GM18858 (cell line): ENCODE results near the gene FMNL3.

Experiments
- ATAC-seq: cut with Tn5 transposase; IDR thresholded peaks from one replicate; pipeline ENCODE4 v1.9.1; 2021; ENCODE audit not compliant: unreplicated experiment

Gene FMNL3

DNA sequence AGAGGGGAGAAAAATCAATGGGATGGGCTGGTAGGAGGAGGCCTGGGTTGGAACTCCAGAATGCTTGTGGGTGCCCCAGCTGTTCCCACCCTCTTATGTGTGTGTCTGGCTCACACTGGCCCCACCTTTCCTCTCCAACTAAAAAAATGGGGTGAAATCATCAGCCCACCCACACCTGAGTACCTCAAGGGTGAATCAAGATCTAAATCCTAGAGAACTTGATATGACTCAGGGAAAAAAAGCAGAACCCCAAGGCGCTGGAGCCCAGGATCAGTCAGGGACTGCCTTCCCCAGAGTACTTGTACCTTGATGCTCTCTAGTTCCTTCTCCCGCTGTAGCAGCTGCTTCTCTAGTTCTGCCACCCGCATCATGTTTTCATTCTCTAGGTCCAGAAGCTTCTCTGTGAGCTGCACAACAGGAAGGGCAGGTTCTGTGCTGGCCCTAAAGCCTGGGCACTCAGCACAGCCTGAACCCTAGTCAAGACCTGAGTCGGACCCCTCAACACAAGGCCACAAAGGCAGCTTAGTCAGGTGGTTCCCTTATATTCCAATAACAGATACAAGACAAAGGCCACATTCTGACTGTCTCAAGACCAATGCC is 54.2 kb downstream of the FMNL3 start:
- no peak for ATAC-seq

- no peak for ATAC-seq
Measured at GRCh38 chr12:49651855-49652254, 55.4 kb downstream of the FMNL3 start.

- ATAC-seq: no peak
Measured at GRCh38 chr12:49649892-49650291, 57.3 kb downstream of the FMNL3 start.

- no peak for ATAC-seq
Measured at GRCh38 chr12:49649445-49649844, 57.8 kb downstream of the FMNL3 start.

GRCh38 chr12:49648712-49649003 is 58.5 kb downstream of the FMNL3 start:
- ATAC-seq: no peak

DNA sequence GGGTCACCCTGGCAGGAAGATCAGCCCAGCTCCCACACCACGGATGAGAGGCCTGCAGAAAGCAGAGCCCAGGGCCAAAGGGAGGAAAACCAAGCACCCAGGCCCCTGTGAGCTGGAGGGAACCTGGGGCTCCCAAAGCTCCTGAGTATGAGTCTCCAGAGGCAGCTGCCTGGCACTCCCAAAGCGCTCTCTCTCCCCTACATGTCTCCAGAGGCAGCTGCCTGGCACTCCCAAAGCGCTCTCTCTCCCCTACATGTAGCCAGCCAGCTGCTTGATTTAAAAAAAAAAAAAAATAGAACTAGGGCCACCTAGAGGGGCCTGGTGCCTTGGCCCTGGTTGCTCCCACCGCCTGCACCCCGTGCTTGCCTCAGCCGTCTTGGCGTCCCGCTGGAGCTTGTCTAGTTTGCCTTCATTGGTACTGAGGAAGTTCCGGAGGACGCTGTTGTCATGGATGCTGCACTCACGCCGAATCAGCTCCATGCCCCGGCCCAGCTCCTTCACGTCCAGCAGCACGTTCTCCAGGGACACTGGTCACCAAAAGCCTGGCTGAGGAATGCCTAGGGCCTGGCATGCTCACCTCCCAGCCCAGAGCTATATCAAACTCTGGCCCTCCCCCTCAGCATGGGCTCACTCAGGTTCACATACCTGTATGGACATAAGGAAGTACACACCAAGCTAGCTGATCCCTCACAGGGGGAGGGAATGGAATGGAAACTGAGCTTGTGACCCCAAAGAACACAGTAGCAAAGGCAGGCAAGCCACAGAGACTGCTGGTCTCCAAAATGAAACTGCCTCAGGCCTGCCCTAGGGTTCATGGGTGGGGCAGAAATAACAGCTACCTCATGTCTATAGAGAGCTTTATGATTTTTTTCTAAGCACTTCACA is 59.1 kb downstream of the FMNL3 start:
- ATAC-seq: no peak

DNA sequence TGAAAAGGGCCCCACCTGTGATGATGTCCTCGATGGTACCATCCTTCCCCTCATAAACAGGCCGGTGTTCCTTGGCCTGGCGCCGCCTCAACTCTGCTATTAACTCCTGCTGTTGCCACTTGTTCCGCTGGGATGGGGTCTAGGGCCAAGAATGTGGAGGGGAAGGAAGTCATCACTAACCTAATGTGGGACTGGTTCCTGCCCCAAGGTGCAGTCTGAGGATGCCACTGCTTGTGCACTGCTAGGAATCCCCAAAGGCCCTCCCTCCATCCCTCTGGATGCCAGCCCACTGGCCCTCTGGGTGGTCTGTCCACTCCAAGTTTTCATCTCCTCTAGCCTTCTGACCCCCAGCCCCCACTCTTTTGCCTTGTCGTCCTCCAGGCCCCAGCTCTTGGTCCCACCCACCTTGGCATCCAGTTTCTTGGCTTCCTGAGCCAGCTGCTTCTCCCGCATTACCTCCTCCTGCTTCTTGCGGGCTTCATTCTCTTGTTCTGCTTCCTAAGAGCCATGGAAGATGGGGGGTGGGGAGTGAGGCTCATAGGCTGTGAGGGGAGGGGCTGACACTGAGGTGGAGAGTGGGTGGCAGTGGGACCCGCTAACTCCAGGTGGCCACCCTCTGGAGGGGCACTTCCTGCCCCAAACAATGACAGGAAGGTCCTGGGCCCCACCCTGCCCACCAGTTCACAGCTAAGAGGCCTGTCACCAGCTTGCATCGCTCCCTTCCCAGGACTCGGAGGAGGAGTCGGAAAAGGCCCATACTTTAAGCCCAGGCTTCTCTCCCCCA is 60.1 kb downstream of the FMNL3 start:
- ATAC-seq: no peak

DNA sequence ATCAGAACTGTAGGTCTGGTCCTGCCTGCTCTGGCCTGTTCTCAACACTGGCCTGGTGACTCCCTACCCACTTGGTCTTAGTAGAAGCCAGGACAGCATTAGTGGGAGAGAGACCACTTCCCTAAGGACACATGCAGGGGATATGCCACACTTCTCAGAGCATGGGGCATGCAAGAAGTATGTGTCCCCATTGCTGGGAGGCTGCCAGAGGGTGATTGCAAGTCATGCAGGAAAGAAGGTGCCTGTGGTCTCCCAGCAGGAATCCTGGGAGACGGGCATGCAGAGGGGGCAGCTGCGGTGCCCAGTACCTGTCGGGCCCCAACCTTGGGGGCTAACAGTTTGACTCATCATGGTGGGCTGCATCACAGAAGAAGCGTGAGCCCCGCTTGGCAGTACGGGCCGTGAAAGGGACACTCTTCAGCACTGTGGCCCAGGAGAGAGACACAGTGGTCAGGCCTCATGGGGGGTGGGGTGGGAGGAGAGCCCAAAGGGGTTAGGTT is 60.8 kb downstream of the FMNL3 start:
- no peak for ATAC-seq

DNA sequence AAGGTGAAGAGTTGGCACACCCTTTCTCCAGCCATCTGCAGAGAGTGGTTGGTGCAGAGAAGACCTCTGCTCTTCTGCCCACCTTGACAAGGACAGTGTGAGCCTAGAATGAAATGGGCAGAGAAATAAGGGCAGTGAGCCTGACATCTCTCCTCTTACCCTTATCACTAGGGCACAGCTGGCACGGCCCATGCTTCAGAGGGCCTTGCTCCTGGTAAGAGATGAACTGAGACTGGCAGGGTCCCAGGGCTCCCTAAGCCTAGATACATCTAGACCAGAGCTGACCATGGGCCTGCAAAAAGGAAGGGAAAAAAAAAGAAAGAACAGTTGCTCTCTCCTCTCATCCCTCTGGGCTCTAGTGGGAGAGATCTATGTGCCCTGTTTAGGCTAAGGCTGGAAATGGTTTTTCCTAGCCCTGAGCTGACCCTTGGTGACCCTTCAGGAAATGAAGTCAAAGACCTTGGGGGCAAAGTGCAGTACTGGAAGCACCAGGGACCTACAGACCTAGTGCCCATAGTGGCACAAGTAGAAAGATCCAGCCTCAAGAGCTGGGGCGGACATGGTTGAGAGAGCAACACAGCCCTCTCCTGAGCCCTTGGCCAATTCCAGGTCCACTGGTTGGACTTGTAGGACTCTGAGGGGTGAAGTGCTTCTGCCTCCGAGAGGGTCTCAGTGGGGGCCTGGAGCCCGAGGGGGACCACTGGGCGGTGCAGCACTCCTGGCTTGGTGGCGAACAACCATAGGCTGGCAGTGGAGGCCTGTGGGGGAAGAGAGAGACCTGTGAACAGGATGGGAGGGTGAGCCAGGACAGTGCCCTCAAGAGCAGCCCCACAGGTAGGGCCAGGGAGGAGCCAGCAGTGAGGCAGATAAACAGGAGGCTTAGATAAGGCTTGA is 61.8 kb downstream of the FMNL3 start:
- ATAC-seq: no peak

DNA sequence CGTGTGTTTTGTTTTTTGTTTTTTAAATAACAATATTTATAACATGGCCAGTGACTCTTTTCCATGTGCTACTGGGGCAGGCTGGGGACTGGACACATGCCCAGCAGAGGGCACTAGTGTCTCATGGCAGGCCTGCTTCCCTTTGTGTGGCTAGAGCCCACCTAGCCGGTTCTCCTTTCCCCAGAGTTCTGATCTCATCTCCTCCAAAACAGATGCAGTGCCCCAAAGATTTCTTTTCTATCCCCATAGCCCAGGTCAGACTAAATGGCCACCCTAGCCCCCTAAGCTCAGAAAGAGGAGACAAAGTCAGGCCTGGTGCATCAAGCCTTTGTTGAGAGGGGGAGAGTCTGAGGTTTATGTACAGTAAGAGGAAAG is 62.6 kb downstream of the FMNL3 start:
- no peak for ATAC-seq

DNA sequence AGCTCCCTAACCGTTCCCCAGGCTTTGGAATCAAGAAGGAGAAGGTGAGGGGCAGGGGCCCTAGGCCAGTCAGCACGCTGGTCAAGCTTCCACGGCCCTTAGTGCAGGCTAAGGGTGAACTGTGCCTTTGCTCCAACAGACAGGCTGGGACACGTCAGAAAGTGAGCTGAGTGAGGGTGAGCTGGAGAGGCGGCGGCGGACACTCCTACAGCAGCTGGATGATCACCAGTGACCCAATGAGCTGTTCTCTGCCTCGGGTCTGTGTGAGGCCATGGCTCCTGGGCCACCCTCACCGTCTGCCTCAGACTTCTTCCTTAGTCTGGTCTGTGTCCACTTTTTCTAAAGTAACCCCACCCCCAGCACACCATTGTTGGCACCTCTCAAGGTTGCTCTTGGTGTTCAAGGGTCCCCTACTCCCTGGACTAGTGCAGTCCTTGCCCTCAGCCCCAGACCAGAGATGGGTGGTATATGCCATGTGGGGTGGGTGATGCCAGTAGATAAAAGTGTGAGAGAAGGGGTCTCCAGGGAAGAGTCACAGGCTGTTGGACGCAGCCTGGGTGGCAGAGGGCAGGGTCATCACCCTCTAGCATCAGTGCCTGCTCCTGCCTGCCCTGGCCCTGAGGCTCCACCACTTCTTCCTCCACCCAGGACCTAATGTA is 63.1 kb downstream of the FMNL3 start:
- ATAC-seq: no peak

- ATAC-seq: no peak
Measured at GRCh38 chr12:49643135-49643534, 64.1 kb downstream of the FMNL3 start.

GRCh38 chr12:49642370-49642802 is 64.8 kb downstream of the FMNL3 start:
- ATAC-seq: no peak

DNA sequence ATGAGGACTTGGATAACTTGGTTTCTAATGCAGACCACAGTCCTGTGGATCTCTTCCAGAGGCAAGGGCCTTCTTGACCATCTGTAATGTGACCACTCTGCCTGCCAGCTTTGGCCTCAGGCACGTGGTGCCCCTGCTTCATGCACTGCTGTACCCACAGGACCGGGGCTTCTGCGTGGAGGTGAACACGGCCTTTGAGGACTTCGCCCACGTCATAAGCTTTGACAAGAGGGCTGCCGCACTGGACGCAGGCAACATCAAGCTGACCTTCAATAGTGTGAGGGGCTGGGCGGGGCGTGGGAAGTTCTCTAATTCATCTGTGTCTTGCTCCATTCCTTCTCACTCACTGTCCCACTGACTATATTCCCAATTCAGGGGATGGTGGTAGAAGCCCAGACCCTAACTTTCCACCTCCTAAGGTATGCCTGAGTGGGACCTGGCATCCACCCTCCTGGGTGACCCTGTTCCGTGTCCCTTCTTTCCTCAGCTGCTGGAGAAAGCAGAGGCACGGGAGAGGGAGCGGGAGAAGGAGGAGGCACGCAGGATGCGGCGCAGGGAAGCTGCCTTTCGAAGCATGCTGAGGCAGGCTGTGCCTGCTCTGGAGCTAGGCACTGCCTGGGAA is 65.3 kb downstream of the FMNL3 start:
- no peak for ATAC-seq

GRCh38 chr12:49636979-49637755 is 70.0 kb downstream of the FMNL3 start:
- no peak for ATAC-seq

- no peak for ATAC-seq
Measured at GRCh38 chr12:49636574-49636973, 70.6 kb downstream of the FMNL3 start.

GRCh38 chr12:49635656-49636055 is 71.5 kb downstream of the FMNL3 start:
- ATAC-seq: no peak

- ATAC-seq: no peak
Measured at GRCh38 chr12:49635036-49635435, 72.2 kb downstream of the FMNL3 start.

DNA sequence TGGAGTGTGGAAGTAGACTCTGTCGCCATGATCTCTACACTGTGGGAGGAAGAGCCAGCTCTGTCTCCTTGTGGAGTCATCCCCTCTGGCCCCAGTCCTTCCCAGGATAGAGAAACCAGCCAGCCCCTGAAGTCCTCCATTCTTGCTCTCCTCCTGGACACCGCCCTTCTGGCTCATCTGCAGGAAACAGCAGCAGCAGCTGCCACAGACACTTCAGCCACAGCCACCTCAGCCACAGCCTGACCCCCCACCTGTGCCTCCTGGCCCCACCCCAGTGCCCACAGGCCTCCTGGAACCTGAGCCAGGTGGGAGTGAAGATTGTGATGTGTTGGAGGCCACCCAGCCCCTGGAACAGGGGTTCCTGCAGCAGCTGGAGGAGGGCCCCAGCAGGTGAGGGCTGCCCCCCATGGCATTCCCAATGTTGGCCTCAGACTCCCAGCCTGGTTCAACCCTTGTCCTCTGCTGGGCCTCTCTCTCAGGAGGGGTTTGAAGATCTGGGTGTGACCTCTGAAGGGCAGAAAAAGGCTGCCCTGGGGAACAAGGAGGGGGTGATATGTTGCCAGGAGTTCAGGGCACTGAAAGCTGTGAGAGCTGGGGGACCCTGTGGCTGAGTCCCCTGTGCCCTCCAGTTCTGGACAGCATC is 73.4 kb downstream of the FMNL3 start:
- no peak for ATAC-seq
